ENCODE measurements around the gene LBX2.

The LBX2 gene

GRCh38 chr2:74495440-74495839 lies 4.0 kb downstream of the LBX2 start:
- Histone ChIP-seq H3K27ac (no peak overlapping the region), H4K20me1 (ENCODE audit: insufficient read depth) (no peaks in the 10 kb centered on the region), H3K79me2 (ENCODE audit: insufficient read depth, low read depth) (no peaks in the 10 kb centered on the region), H2AFZ (ENCODE audit: low read depth) (no peak overlapping the region), H3K4me1 (ENCODE audit: low read depth, poor library complexity, severe bottlenecking) (no peaks in the 10 kb centered on the region), H3K36me3 (ENCODE audit: insufficient read depth) (no peaks in the 10 kb centered on the region), H3K27me3 (ENCODE audit: insufficient read depth, low read depth) (no peaks in the 10 kb centered on the region), H3K4me2 (no peak overlapping the region), H3K9ac (no peak overlapping the region), H3K4me3 (IDR thresholded peaks at IDR 0.05; ENCODE audit: insufficient read depth, low read depth, low read length) (no peak overlapping the region)
- no peak for TF ChIP-seq CTCF (conservative IDR thresholded peaks at IDR 0.05; ENCODE audit: low read depth, low read length)

GRCh38 chr2:74493546-74493945 lies 5.9 kb downstream of the LBX2 start:
- TF ChIP-seq CTCF (conservative IDR thresholded peaks at IDR 0.05; ENCODE audit: low read depth, low read length) = no peak
- H3K4me1 ChIP-seq (ENCODE audit: low read depth, poor library complexity, severe bottlenecking) = no peaks in the 10 kb centered on the region
- H3K27ac ChIP-seq = no peak overlapping the region
- no peaks in the 10 kb centered on the region for H3K27me3 ChIP-seq (ENCODE audit: insufficient read depth, low read depth)
- H3K9ac ChIP-seq = no peak overlapping the region
- no peak overlapping the region for H2AFZ ChIP-seq (ENCODE audit: low read depth)
- H3K36me3 ChIP-seq (ENCODE audit: insufficient read depth) = no peaks in the 10 kb centered on the region
- H3K4me3 ChIP-seq (IDR thresholded peaks at IDR 0.05; ENCODE audit: insufficient read depth, low read depth, low read length) = no peak overlapping the region
- H3K4me2 ChIP-seq = no peak overlapping the region
- H3K79me2 ChIP-seq (ENCODE audit: insufficient read depth, low read depth) = no peaks in the 10 kb centered on the region
- no peaks in the 10 kb centered on the region for H4K20me1 ChIP-seq (ENCODE audit: insufficient read depth)

GRCh38 chr2:74491648-74492544 lies 7.5 kb downstream of the LBX2 start:
- no peak overlapping the region for H3K27ac ChIP-seq
- no peaks in the 10 kb centered on the region for H3K27me3 ChIP-seq (ENCODE audit: insufficient read depth, low read depth)
- no peaks in the 10 kb centered on the region for H3K79me2 ChIP-seq (ENCODE audit: insufficient read depth, low read depth)
- no peak overlapping the region for H3K4me3 ChIP-seq (IDR thresholded peaks at IDR 0.05; ENCODE audit: insufficient read depth, low read depth, low read length)
- no peak for TF ChIP-seq CTCF (conservative IDR thresholded peaks at IDR 0.05; ENCODE audit: low read depth, low read length)
- H4K20me1 ChIP-seq (ENCODE audit: insufficient read depth) = no peaks in the 10 kb centered on the region
- no peak overlapping the region for H2AFZ ChIP-seq (ENCODE audit: low read depth)
- no peaks in the 10 kb centered on the region for H3K4me1 ChIP-seq (ENCODE audit: low read depth, poor library complexity, severe bottlenecking)
- no peak overlapping the region for H3K9ac ChIP-seq
- H3K36me3 ChIP-seq (ENCODE audit: insufficient read depth) = no peaks in the 10 kb centered on the region
- no peak overlapping the region for H3K4me2 ChIP-seq

GRCh38 chr2:74489906-74490305 lies 9.5 kb downstream of the LBX2 start:
- Histone ChIP-seq H3K4me2 (no peak overlapping the region), H2AFZ (ENCODE audit: low read depth) (no peak overlapping the region), H3K4me1 (ENCODE audit: low read depth, poor library complexity, severe bottlenecking) (no peaks in the 10 kb centered on the region), H3K4me3 (IDR thresholded peaks at IDR 0.05; ENCODE audit: insufficient read depth, low read depth, low read length) (no peak overlapping the region), H3K79me2 (ENCODE audit: insufficient read depth, low read depth) (no peaks in the 10 kb centered on the region; the same call in 1 of the 2 replicates), H3K36me3 (ENCODE audit: insufficient read depth) (no peaks in the 10 kb centered on the region), H3K27ac (no peak overlapping the region), H4K20me1 (ENCODE audit: insufficient read depth) (no peaks in the 10 kb centered on the region), H3K9ac (no peak overlapping the region), H3K27me3 (ENCODE audit: insufficient read depth, low read depth) (no peaks in the 10 kb centered on the region)
- TF ChIP-seq CTCF (conservative IDR thresholded peaks at IDR 0.05; ENCODE audit: low read depth, low read length) = no peak

All from KMS-11 (cell line).